Measurements from ENCODE around the gene KDM4C.

DNA sequence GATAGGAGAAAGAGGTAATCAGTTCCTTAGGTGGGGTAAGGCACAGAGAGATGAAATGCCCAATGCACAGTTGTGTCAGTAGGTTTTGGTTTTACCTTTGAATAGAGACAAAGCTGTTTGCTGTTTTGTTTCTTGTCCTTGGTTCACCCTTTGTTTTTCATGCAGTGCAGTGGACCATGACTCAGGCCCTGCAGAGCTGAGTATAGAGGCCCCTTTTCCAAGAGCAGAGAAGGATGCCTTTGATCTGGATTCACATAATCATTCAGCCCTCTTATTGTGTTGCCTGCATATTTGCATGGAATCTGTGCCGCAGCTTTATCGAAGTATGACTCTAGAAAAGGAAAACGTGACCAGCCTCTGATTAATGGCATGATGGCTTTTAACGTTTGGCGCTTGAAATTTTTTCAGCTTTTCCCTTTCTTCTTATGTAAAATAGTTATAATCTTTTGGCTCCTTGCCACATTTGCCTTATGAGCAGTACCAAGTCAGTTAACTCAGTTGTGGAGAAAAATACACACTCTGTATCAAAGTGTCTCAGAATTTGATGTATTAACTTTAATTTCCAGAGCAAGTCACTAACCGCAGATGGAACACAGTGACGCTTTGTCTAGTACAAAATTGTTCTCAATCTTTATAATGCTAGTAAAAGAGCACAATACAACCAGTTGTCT is 197.6 kb downstream of the KDM4C start:
- TF ChIP-seq CTCF (IDR thresholded peaks at IDR 0.05; ENCODE audit: borderline replicate concordance, extremely low read depth, low read length, poor library complexity, severe bottlenecking): no peak
- no peak for TF ChIP-seq EZH2 (IDR thresholded peaks at IDR 0.05; ENCODE audit: borderline replicate concordance, low read depth, low read length, severe bottlenecking)

Measured in DND-41 (cell line).